Activated CD8-positive, alpha-beta T cell treated with anti-CD3 and anti-CD28 coated beads for 36 hours (primary cell): ENCODE measurements around the gene PPP3CA. TPM values are rescaled to one million over a fixed set of nuclear protein-coding genes. Genes with fewer than 3 reads are reported as not detected.

Experiments used
- ATAC-seq: fragments of 200-7000 bp; cut with Tn5 transposase; one replicate; pipeline ENCODE4 v1.10.0; 2021; ENCODE audit warnings: mild to moderate bottlenecking, moderate library complexity
- CTCF ChIA-PET: fragments of 350-600 bp; sonication (Branson Sonifier 250); formaldehyde crosslinking; loops from one replicate; lab custom pipeline; 2021; ENCODE audit warnings: antibody characterized with exemption; lab: Charles Lee
- POLR2A ChIA-PET: fragments of 350-600 bp; sonication (Branson Sonifier 250); formaldehyde crosslinking; loops from one replicate; lab custom pipeline; 2021; ENCODE audit warnings: antibody characterized with exemption; lab: Charles Lee
- DNase-seq: peaks from one replicate; pipeline ENCODE4 v3.0.0-alpha.2; 2020
- H3K27ac Mint-ChIP-seq: one replicate; pipeline ENCODE4 v1.8.0; 2021; ENCODE audit warnings: mild to moderate bottlenecking, mixed read lengths
- H3K27me3 Mint-ChIP-seq: one replicate; pipeline ENCODE4 v1.8.0; 2021; ENCODE audit warnings: mixed read lengths
- H3K36me3 Mint-ChIP-seq: one replicate; pipeline ENCODE4 v1.8.0; 2021; ENCODE audit warnings: low read depth, mixed read lengths
- H3K4me1 Mint-ChIP-seq: one replicate; pipeline ENCODE4 v1.8.0; 2021; ENCODE audit warnings: low read depth, mixed read lengths
- H3K4me3 Mint-ChIP-seq: one replicate; pipeline ENCODE4 v1.8.0; 2021; ENCODE audit warnings: mild to moderate bottlenecking, moderate library complexity, mixed read lengths
- H3K9me3 Mint-ChIP-seq: one replicate; pipeline ENCODE4 v1.8.0; 2021; ENCODE audit warnings: mixed read lengths
- CTCF ChIP-seq: fragments of 200-600 bp; IDR thresholded peaks from one replicate; pipeline ENCODE4 v1.8.0; 2022; ENCODE audit warnings: antibody characterized with exemption, mild to moderate bottlenecking
- intact Hi-C: fragments of 100-400 bp; cut with micrococcal nuclease; formaldehyde crosslinking; loops from one replicate; pipeline ENCODE4 v1.10.0; 2022
- total RNA-seq, 2 experiments: library from RNA; stranded (reverse); gene quantifications; one replicate each; pipeline ENCODE4 v1.2.3, GENCODE V29; 2021

PPP3CA gene
- total RNA-seq, 2 experiments from 2014 or later, result 11.8 to 12.7 TPM

DNA sequence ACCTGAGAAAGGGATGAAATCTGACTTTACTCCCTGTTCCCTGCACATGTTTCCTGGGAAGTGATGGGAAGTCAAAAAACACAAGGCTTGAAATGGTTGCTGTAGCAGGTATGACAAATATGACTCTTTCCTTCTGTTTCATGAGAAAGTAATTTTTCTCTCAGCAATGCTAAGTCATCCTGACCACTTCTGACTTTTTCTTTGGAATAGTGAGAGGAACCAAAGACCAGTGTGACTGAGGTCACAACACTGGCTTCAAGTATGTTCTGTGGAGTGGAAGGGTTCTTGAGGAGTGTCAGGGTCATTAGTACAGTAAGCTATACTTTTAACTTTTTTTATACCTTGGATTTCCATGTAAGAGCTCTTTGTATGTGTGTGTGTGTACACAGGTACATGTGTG is 225.3 kb downstream of the PPP3CA start:
- Mint-ChIP-seq H3K36me3 (peaks cover 5% of the 10 kb centered on the region), H3K4me3 (no peak overlapping the region), H3K4me1 (peaks cover 34% of the 10 kb centered on the region), H3K27ac (no peak overlapping the region), H3K9me3 (no peaks in the 10 kb centered on the region), H3K27me3 (no peaks in the 10 kb centered on the region)
- ATAC-seq, result no peak
- no peak for TF ChIP-seq CTCF
- ChIA-PET POLR2A (no interaction called here), CTCF (no interaction called here)
- intact Hi-C loops, result no loop called here
- no peak for DNase-seq

- Mint-ChIP-seq H3K36me3 (peaks cover 5% of the 10 kb centered on the region), H3K27me3 (no peaks in the 10 kb centered on the region), H3K9me3 (no peaks in the 10 kb centered on the region), H3K4me1 (peaks cover 21% of the 10 kb centered on the region), H3K4me3 (no peak overlapping the region), H3K27ac (no peak overlapping the region)
- ATAC-seq, result no peak
- ChIA-PET CTCF (interaction anchor here (1.0 kb wide), 1 partner anchor 30 kb away, joined by 4 read pairs; no protein-coding TSS in a partner anchor), POLR2A (no interaction called here)
- no peak for DNase-seq
- intact Hi-C loops, result no loop called here
- no peak for TF ChIP-seq CTCF
These were observed 228.2 kb downstream of the PPP3CA start for GRCh38 chr4:101119141-101119540.

DNA sequence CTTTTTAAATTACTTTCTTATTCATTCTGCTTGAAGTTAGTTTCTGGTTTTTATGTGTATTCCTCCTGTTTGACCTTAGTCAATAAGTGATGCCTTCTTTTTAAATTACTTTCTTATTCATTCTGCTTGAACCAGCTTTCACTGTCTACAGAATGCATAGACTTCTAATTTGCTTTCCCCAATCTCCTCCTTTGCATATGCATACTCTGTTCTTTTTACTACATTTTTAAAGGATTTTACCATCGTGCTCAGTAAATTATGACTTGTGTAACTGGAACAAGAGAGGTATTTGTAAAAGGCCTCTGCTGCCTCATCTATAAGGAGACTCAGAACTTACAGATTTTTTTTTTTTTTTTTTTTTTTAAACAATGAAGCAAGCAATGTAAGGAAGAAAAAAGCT is 228.7 kb downstream of the PPP3CA start:
- ChIA-PET CTCF (interaction anchor here (1.0 kb wide), 1 partner anchor 30 kb away, joined by 4 read pairs; no protein-coding TSS in a partner anchor), POLR2A (no interaction called here)
- intact Hi-C loops, result no loop called here

DNA sequence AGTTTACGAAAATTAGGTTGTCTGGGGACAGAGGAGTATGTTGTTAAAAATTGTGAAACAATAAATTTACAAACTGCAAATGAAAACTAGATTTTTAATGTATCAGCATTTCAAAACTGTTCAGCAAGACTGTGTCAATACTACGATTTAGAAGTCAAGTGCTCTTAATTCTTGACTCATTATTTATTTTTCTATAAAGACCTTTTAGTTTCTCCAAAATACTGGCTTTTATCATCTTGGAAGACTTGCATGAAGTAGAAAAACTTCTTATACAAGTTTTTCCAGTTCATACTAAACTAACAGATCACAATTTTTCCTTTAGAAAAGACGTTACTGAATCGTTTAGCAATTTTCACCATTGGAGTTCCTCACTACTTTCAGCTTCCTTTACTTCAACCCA is 231.4 kb downstream of the PPP3CA start:
- Mint-ChIP-seq H3K4me3 (no peak overlapping the region), H3K27me3 (no peaks in the 10 kb centered on the region), H3K36me3 (no peaks in the 10 kb centered on the region), H3K9me3 (no peaks in the 10 kb centered on the region), H3K4me1 (peaks cover 11% of the 10 kb centered on the region), H3K27ac (no peak overlapping the region)
- POLR2A ChIA-PET, result no interaction called here
- intact Hi-C loops, result no loop called here
- DNase-seq (no peak), ATAC-seq (no peak)
- TF ChIP-seq CTCF, result no peak
- CTCF ChIA-PET, result no interaction called here

More for the DNA sequence above, 228.7 kb downstream of the PPP3CA start:
- DNase-seq (no peak), ATAC-seq (no peak)
- Mint-ChIP-seq H3K27me3 (no peaks in the 10 kb centered on the region), H3K4me1 (peaks cover 19% of the 10 kb centered on the region), H3K36me3 (peaks cover 5% of the 10 kb centered on the region), H3K9me3 (no peaks in the 10 kb centered on the region), H3K27ac (no peak overlapping the region), H3K4me3 (no peak overlapping the region)
- no peak for TF ChIP-seq CTCF

DNA sequence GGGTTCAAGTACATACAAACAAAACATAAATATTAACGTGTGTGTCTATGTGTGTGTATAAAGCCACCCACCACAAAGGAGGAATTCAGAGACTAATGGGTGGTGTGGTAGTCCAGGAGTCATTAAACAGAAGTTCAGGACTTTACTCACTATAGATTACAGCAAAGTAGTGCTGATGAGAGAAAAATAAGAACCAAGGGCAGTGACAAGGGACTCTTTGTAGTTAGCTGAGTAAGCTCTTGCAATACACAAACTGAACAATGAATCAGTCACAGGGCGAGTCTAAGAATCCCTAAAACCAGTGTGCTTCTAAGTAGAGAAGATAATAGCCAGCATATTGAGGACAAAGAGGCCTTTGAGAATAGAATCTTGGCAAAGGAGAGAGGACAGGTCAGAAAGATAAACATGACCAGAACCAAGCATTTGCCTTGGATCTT is 232.4 kb downstream of the PPP3CA start:
- Mint-ChIP-seq H3K9me3 (no peaks in the 10 kb centered on the region), H3K4me3 (no peak overlapping the region), H3K27me3 (no peaks in the 10 kb centered on the region), H3K36me3 (no peaks in the 10 kb centered on the region), H3K4me1 (peaks cover 9% of the 10 kb centered on the region), H3K27ac (no peak overlapping the region)
- ATAC-seq (no peak), DNase-seq (no peak)
- no peak for TF ChIP-seq CTCF
- CTCF ChIA-PET, result no interaction called here
- intact Hi-C loops, result no loop called here
- POLR2A ChIA-PET, result no interaction called here
